ENCODE measurements around the gene RFX8. TPM values are rescaled to one million over a fixed set of nuclear protein-coding genes. Genes with fewer than 3 reads are reported as not detected.

The RFX8 gene
- total and polyA plus RNA-seq, 2 of the 13 experiments (the other 11 are each of a cell fraction or from before 2014, with no cell fraction given): not detected

GRCh38 chr2:101433465-101433864 lies 41.4 kb downstream of the RFX8 start:
- FAIRE-seq: no peak
- no peak overlapping the region for H3K9ac ChIP-seq (ENCODE audit: insufficient read depth, low read depth, low read length)
- POLR2A ChIA-PET: no interaction called here

More at GRCh38 chr2:101433465-101433864, 41.4 kb downstream of the RFX8 start:
- Histone ChIP-seq H3K27ac (ENCODE audit: extremely low read length, insufficient read depth, low read length) (no peak overlapping the region), H2AFZ (ENCODE audit: low read length) (no peak overlapping the region), H3K4me1 (ENCODE audit: insufficient read depth, low read length) (no peaks in the 10 kb centered on the region), H3K79me2 (ENCODE audit: insufficient read depth, low read length) (no peaks in the 10 kb centered on the region), H3K4me3 (replicated peaks in 1 of 3; ENCODE audit: insufficient read depth in 1 of 3, low read depth in 2 of 3, low read length in 3 of 3) (no peak overlapping the region), H4K20me1 (ENCODE audit: insufficient read depth, low read length) (no peaks in the 10 kb centered on the region), H3K36me3 (replicated peaks in 1 of 2; ENCODE audit: control insufficient read depth in 1 of 2, insufficient read depth in 2 of 2, low read length in 2 of 2) (no peaks in the 10 kb centered on the region), H3K27me3 (ENCODE audit: control insufficient read depth in 1 of 2, insufficient read depth in 2 of 2, low read length in 2 of 2) (peaks cover 7 to 71% of the 10 kb centered on the region in 2 experiments), H3K4me2 (ENCODE audit: low read depth, low read length) (no peak overlapping the region), H3K9me3 (ENCODE audit: low read length) (no peaks in the 10 kb centered on the region)
- WGBS (ENCODE audit: low lambda C conversion rate): 68% methylated on average over 3 of the region's 3 CpGs
- intact Hi-C loops (cut with micrococcal nuclease; ENCODE audit: unreplicated experiment) (no loop called here), in situ Hi-C loops (cut with HindIII; ENCODE audit: extremely low pct_ligation_motif_present, low pct_unique_long_range_greater_than_20kb) (no loop called here)
- BruUV-seq (replicated peaks): no TSS peak
- DNase-seq (ENCODE audit: low spot score): no peak
- ATAC-seq: no peak
- CTCF ChIA-PET (ENCODE audit: low intra/inter-chr PET ratio, low total read pairs): no interaction called here
- TF ChIP-seq NFYB (CRISPR knock-in tag; IDR thresholded peaks at IDR 0.05): no peak
- no peak for TF ChIP-seq FOXM1 (CRISPR knock-in tag; IDR thresholded peaks at IDR 0.05)
- no peak for TF ChIP-seq POLR2AphosphoS5 (IDR thresholded peaks at IDR 0.05; ENCODE audit: low read depth, low read length)
- TF ChIP-seq MATR3 (CRISPR knock-in tag; IDR thresholded peaks at IDR 0.05): no peak
- TF ChIP-seq, protein P1, sequence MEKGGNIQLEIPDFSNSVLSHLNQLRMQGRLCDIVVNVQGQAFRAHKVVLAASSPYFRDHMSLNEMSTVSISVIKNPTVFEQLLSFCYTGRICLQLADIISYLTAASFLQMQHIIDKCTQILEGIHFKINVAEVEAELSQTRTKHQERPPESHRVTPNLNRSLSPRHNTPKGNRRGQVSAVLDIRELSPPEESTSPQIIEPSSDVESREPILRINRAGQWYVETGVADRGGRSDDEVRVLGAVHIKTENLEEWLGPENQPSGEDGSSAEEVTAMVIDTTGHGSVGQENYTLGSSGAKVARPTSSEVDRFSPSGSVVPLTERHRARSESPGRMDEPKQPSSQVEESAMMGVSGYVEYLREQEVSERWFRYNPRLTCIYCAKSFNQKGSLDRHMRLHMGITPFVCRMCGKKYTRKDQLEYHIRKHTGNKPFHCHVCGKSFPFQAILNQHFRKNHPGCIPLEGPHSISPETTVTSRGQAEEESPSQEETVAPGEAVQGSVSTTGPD (CRISPR knock-in tag; IDR thresholded peaks at IDR 0.05): no peak
- TF ChIP-seq NKX3-1 (CRISPR knock-in tag; IDR thresholded peaks at IDR 0.05): no peak
- TF ChIP-seq MZF1 (CRISPR knock-in tag; IDR thresholded peaks at IDR 0.05; ENCODE audit: borderline replicate concordance): no peak
- TF ChIP-seq ARNT (IDR thresholded peaks at IDR 0.05): no peak
- TF ChIP-seq CHD4 (IDR thresholded peaks at IDR 0.05; ENCODE audit: borderline replicate concordance, low read length): no peak
- no peak for TF ChIP-seq ZNF12 (CRISPR knock-in tag; IDR thresholded peaks at IDR 0.05)
- TF ChIP-seq ZBTB25 (CRISPR knock-in tag; IDR thresholded peaks at IDR 0.05): no peak
- TF ChIP-seq ZNF335 (CRISPR knock-in tag; IDR thresholded peaks at IDR 0.05): no peak
- no peak for TF ChIP-seq ZNF616 (CRISPR knock-in tag; IDR thresholded peaks at IDR 0.05; ENCODE audit: low read depth)
- no peak for TF ChIP-seq ZNF557 (CRISPR knock-in tag; IDR thresholded peaks at IDR 0.05)
- no peak for TF ChIP-seq KLF15 (CRISPR knock-in tag; IDR thresholded peaks at IDR 0.05; ENCODE audit: borderline replicate concordance)
- TF ChIP-seq SMAD3 (CRISPR knock-in tag; IDR thresholded peaks at IDR 0.05): no peak
- no peak for TF ChIP-seq SCMH1 (CRISPR knock-in tag; IDR thresholded peaks at IDR 0.05; ENCODE audit: borderline replicate concordance)
- no peak for TF ChIP-seq HBP1 (CRISPR knock-in tag; IDR thresholded peaks at IDR 0.05; ENCODE audit: low read depth)
